CD4-positive, alpha-beta T cell treated with Interferon alpha-2 for 1 hour (primary cell): ENCODE measurements around the gene GZMH.
"Not testable (repeated sequence)": the region's sequence is repeated elsewhere in the genome, so short reads cannot be mapped to it uniquely, and the experiment has no call there.

Source experiments
- DNase-seq, 2 donors: peaks; one replicate each; pipeline ENCODE4 v3.0.0-alpha.2; 2020 to 2022

Gene GZMH

GRCh38 chr14:24609655-24610344 lies at the start of gene GZMH:
GZMH (minus strand) TSS chr14:24609685; CDS start chr14:24609613, 72 bp downstream.
- peak in 1 of 2 donors; percentile 49 for DNase-seq

- not testable (repeated sequence) for DNase-seq
These were observed 38.9 kb upstream of the GZMH start for GRCh38 chr14:24648361-24648760.

GRCh38 chr14:24639905-24640304 lies 30.4 kb upstream of the GZMH start:
- no peak for DNase-seq

GRCh38 chr14:24639270-24639669 lies 29.8 kb upstream of the GZMH start:
- no peak for DNase-seq

GRCh38 chr14:24634158-24634557 lies 24.7 kb upstream of the GZMH start, which contains the start of gene GZMB:
GZMB (minus strand) TSS chr14:24634190; CDS start chr14:24634160, 30 bp downstream.
- DNase-seq: peak; percentile 81 to 83

- no peak for DNase-seq
These were observed 23.9 kb upstream of the GZMH start for GRCh38 chr14:24633353-24633752.

- DNase-seq: no peak
These were observed 23.3 kb upstream of the GZMH start for GRCh38 chr14:24632761-24633160.

- no peak for DNase-seq
These were observed 22.9 kb upstream of the GZMH start for GRCh38 chr14:24632336-24632735.

- peak in 1 of 2 donors; percentile 29 for DNase-seq
These were observed 22.4 kb upstream of the GZMH start for GRCh38 chr14:24631749-24632335.

- no peak for DNase-seq
These were observed 21.5 kb upstream of the GZMH start for GRCh38 chr14:24630872-24631477.

GRCh38 chr14:24630087-24630871 lies 20.8 kb upstream of the GZMH start:
- no peak for DNase-seq

GRCh38 chr14:24629521-24629920 lies 20.0 kb upstream of the GZMH start:
- DNase-seq: no peak

- no peak for DNase-seq
These were observed 4.3 kb upstream of the GZMH start for GRCh38 chr14:24613747-24614146.

GRCh38 chr14:24613241-24613640 lies 3.8 kb upstream of the GZMH start:
- no peak for DNase-seq

- DNase-seq: peak in 1 of 2 donors; percentile 37
These were observed 2.7 kb upstream of the GZMH start for GRCh38 chr14:24612196-24612595.

GRCh38 chr14:24607635-24608514 lies 1.6 kb downstream of the GZMH start:
- no peak for DNase-seq

GRCh38 chr14:24607081-24607480 lies 2.4 kb downstream of the GZMH start:
- no peak for DNase-seq

- no peak for DNase-seq
These were observed 3.2 kb downstream of the GZMH start for GRCh38 chr14:24606297-24606696.

GRCh38 chr14:24605435-24606190 lies 3.9 kb downstream of the GZMH start:
- peak; percentile 64 to 75 for DNase-seq

GRCh38 chr14:24597403-24597802 lies 12.1 kb downstream of the GZMH start:
- no peak for DNase-seq

- no peak for DNase-seq
These were observed 14.2 kb downstream of the GZMH start for GRCh38 chr14:24595073-24595808.
